Measurements from ENCODE around the gene ZHX3.

DNA sequence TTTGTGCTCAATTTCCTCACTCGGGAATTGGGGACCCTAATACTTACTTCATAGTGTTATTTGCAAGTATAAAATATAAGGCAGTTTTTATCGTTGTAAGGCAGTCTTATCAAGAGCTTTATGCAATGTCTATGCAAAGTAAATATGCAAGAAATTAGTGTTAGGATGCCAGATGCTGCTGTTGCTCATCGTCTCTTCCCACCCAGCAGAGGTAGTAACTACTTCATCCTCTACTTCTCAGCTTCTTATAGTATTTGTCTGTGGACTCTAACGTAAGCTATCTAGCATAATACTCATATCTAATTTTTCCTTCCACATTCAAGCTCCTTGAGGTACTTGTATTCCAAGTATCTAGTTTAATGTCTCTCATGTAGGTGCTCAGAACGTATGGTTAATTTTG, 168.6 kb downstream of the ZHX3 start:
- TF ChIP-seq POLR2A (IDR thresholded peaks at IDR 0.05): no peak
- TF ChIP-seq, protein P1, sequence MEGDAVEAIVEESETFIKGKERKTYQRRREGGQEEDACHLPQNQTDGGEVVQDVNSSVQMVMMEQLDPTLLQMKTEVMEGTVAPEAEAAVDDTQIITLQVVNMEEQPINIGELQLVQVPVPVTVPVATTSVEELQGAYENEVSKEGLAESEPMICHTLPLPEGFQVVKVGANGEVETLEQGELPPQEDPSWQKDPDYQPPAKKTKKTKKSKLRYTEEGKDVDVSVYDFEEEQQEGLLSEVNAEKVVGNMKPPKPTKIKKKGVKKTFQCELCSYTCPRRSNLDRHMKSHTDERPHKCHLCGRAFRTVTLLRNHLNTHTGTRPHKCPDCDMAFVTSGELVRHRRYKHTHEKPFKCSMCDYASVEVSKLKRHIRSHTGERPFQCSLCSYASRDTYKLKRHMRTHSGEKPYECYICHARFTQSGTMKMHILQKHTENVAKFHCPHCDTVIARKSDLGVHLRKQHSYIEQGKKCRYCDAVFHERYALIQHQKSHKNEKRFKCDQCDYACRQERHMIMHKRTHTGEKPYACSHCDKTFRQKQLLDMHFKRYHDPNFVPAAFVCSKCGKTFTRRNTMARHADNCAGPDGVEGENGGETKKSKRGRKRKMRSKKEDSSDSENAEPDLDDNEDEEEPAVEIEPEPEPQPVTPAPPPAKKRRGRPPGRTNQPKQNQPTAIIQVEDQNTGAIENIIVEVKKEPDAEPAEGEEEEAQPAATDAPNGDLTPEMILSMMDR (IDR thresholded peaks at IDR 0.05): no peak
